Stimulated activated CD8-positive, alpha-beta memory T cell treated with anti-CD3 and anti-CD28 coated beads, Interleukin-7, amount 100 ng/mL, for 48 hours (primary cell): Measurements from ENCODE around the gene OSBPL6.
"Not testable (repeated sequence)": the region's sequence is repeated elsewhere in the genome, so short reads cannot be mapped to it uniquely, and the experiment has no call there.

Source experiments
- DNase-seq, 2 donors: peaks; one replicate each; pipeline ENCODE4 v3.0.0-alpha.2; 2020; ENCODE audit warnings: low read depth in 1 of 2; ENCODE audit errors: extremely low read depth in 1 of 2

Gene OSBPL6

DNA sequence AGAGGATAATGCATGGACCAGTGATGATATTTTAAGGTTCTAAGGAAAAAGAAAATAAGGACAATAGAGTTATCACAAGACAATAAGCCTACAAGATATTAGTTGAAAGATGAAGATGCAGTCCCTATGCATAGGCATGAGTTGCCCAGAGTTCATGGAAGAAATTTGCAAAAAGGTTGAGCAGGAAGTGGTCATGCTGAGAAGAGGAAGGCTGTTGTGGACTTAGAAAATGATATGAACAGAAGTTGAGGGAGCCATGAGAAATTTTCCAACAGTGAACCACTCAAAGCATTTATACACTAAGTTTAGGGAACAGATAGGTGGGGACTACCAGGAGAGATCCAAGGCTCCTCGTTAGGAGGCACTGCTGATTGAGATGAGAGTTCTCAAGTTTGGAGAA, 3.5 kb downstream of the OSBPL6 start:
- no peak for DNase-seq

- DNase-seq, result not testable (repeated sequence)
Measured at GRCh38 chr2:178198441-178198840, 4.1 kb downstream of the OSBPL6 start.

- DNase-seq, result no peak
Measured at GRCh38 chr2:178199334-178199733, 5.0 kb downstream of the OSBPL6 start.

DNA sequence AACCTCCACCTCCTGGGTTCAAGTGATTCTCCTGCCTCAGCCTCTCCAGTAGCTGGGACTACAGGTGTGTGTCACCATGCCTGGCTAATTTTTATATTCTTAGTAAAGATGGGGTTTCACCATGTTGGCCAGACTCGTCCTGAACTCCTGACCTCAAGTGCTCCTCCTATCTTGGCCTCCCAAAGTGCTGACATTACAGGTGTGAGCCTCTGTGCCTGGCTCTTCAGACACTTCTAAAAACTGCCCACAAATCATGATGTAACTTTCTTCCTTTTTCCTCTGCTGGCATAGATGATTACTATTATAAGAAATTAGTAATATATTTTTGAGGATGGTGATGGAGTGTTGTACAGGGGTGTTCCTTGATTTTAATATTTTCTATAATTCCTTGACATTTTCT, 6.0 kb downstream of the OSBPL6 start:
- no peak for DNase-seq

DNA sequence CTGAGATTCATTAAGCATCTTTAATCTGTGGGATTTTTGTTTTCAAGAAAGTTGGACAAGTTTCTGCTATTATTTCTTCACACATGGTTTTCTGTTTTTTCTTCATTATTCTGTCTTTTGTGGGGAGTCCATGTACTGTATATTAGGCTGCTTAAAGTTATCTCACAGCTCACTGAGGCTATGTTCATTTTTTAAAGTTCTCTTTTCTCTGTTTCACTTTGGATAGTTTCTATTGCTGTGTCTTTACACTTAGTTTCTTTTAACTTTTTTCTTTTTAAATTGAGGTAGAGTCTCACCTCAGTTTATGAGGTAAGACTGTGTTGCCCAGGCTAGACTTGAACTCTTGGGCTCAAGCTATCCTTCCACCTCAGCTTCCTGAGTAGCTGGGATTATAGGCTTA, 8.6 kb downstream of the OSBPL6 start:
- DNase-seq, result no peak

DNA sequence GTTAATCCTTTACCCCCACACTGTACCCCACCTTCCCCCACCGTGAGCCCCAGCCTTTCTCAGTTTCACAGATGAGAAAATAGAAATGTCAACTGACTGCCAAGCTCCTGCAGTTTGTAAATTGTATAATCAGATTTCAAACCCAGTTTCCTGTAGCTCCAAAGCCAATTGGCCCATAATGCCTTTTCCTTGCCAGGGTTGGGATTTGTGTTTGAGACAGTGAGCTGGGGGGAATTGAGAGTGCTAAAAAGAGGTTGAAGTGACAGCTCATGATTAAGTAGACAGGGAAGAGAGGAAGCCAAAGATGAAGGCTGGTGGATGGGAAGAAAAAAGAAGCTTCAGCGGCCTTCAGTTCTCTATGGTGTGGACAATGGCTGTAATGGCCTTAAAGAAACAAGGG, 10.7 kb downstream of the OSBPL6 start:
- DNase-seq, result no peak

DNA sequence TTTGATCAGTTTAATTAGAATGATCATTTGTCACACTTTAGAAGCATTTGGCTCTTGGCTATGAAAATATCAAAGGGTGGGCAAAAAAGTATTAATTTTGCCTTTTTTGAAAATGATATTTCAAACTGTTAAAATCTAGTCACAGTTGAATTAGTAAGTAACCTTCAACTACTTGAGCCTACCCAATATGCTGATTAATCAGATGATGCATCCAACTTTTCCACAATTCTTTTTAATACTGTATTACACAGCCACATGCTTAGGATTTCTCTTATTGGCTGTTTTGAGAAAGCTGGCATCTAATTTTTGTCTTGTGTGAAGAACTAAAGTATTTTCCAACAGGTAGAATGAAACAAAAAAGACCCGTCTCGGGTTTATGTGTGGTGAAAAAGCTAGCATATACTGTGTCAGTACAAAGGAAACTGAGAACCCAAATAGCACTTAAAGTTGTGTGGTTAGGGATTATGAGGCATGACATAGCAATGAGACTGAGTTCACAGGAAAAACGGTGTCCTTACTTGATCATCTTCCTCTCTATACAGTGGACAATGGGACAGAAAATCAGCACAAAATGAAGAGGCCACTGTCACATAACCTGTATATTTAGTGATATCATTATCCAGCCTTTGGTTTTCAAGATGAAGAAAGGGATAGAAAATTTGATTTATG, 11.7 kb downstream of the OSBPL6 start:
- no peak for DNase-seq

DNA sequence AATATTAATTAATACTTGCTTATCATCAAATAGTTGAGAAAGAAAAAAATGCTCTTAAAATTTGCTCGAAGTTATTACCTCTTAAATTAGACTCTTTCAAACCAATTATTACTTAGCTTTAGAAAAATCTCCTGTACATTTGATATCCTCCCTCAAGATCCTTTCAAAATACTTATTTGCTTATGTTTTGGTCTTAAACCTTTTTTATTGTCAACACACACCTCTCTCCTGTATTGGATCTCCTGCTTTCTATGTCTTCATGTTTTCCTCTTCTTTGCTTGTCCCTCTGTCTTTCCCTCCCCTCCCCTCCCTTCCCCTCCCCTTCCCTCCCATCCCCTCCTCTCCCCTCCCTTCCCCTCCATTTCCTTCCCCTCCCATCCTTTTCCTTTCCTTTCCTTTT, 14.0 kb downstream of the OSBPL6 start:
- DNase-seq, result no peak

DNA sequence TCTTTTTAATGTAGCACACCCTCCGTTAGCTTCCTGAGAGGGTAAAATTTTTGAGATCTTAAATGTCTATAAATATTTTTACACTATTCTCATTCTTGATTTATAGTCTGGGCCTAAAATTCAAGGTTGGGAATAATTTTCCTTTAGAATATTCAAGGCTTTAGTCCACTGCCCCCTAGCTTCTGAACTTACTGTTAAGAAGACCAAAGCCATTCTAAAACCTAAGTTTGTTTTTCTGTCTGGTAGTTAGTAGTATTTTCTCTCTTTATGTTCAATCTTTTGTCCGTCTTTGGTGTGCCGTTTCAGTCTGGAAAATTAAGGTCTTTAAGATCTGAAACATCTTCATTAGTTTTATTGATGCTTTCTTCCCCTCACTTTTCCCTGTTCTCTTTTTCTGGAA, 14.5 kb downstream of the OSBPL6 start:
- DNase-seq, result no peak

GRCh38 chr2:178211460-178211859, 17.1 kb downstream of the OSBPL6 start:
- DNase-seq, result no peak

- no peak for DNase-seq
Measured at GRCh38 chr2:178211943-178212342, 17.6 kb downstream of the OSBPL6 start.

DNA sequence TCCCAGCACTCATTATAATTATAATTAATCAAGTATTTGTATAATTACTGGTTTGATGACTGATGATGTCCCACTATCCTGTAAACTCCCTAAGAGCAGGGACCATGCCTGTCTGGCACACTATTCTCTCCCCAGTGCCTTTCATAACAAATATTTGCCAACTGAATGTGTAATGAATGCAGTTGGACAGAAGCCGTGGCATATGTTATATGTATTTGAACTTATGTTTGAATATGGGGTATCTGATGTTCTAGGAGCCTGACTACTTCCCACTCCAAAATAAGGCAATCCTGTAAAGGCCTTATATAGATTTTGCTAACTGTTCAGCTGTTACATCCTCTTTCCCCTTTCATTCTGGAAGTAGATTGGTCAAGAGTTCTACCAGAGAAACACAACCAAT, 19.7 kb downstream of the OSBPL6 start:
- DNase-seq, result no peak

- no peak for DNase-seq
Measured at GRCh38 chr2:178219247-178219646, 24.9 kb downstream of the OSBPL6 start.

DNA sequence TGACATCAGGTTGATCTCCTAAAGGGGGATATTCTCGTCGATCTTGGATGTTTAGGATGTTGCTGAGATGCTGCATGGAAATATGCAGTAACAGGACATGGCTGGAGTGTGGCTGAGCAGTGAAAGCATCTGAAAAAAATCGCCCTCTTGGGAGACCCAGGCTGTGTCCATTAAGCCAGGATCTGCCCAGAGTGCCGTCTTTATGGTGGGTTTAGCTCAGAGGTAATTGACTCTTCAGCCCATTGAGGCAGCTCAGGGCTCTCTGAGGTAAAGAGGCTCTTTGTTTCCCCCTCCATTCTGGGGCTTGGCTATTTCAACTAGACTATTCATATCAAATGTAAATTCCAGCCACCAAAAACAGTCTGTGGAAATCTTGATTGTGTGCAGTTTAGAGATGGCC, 26.5 kb downstream of the OSBPL6 start:
- DNase-seq, result no peak

DNA sequence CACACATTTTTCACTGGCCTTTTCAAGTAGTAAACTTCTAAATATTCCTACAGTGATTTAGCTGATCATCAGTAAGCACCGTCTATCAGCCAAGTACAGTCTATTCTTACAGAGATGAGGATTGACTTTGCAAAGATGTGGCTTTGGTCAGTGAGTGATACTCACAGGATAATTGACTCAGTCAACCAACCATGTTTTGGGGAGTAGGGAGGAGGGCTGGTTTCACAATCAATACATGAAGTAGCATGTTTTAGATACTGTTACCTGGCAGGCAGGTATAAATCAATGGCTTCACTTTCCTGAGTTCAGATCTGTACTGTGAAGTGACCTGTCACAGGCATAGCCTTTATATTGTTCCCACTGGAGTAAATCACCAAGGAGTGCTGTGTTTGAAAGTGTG, 27.2 kb downstream of the OSBPL6 start:
- no peak for DNase-seq

DNA sequence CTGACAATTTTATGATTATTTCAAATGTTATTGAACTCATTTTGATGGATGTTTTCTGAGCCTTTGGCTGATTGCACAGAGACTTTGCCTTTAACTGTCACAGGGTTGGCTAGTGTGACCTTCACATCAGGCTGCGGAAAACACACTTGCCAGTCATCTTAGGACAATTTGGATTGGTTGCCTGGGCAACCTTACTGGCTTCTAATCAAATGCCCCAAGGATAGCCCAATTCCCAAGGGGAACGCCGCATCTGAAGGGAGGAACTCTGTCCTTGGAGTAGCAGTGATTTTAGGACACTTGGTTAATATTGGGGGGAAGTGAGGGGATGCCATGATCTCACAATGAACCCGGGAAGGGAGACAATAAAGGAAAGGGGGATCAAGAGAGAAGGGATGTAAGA, 29.5 kb downstream of the OSBPL6 start:
- DNase-seq, result no peak

GRCh38 chr2:178225006-178225805, 30.9 kb downstream of the OSBPL6 start:
- no peak for DNase-seq

DNA sequence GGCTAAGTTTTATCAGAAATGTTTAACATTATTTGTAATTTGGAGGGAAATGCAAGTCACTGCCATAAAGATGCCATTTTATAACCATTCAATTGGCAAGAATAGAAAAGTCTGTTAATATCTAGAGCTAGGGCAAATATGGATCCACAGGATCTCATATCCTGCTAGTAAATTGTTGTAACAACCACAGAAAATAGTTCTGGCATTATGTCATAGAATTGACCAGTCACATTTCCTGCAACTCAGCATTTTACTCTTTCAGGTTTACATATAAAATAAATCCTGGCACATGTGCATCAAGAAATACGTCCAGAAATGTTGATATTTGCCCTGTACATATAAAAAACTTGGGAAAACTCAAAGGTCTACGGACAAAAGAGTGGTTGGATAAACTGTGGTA, 32.9 kb downstream of the OSBPL6 start:
- DNase-seq, result no peak

GRCh38 chr2:178229927-178230326, 35.6 kb downstream of the OSBPL6 start:
- no peak for DNase-seq

DNA sequence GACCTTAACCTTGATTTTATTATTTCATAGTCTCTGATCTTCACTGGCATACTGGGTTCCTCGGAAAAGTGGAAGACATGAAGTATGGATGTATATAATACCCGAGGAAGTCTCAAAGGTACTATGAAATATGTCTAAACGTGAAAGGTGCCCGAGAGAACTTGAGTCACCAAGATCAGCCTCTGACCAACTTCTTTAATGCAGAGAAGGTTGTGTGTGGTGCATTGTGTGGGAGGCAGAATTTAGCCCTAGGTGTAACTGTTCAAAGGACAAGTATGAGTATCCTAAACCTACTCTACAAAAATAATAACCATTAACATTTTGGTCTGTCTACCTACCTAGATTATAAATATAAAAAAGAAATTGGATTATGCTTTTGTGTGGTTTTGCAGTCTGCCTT, 36.1 kb downstream of the OSBPL6 start:
- no peak for DNase-seq

DNA sequence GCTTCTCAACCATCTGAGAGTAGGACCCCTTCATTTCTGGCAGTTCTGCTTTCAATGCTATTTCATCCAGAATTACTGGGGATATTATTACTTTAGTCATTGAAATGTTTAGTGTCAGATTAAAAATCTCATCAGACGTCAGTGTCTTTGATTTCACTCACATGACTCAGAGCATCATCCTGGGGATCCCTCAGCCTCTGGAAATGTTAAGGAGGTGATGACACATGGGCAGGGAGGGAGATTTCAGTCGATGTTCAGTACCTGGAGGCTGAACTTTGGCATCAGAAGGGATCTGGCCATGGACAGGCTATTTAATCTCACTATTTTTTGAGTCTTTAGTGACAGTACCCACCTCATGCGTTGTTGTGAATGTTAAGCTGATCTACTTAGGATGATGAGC, 39.1 kb downstream of the OSBPL6 start:
- DNase-seq, result no peak

GRCh38 chr2:178234648-178235047, 40.3 kb downstream of the OSBPL6 start:
- DNase-seq, result no peak
